ENCODE data around the gene CXCL14.

The CXCL14 gene

DNA sequence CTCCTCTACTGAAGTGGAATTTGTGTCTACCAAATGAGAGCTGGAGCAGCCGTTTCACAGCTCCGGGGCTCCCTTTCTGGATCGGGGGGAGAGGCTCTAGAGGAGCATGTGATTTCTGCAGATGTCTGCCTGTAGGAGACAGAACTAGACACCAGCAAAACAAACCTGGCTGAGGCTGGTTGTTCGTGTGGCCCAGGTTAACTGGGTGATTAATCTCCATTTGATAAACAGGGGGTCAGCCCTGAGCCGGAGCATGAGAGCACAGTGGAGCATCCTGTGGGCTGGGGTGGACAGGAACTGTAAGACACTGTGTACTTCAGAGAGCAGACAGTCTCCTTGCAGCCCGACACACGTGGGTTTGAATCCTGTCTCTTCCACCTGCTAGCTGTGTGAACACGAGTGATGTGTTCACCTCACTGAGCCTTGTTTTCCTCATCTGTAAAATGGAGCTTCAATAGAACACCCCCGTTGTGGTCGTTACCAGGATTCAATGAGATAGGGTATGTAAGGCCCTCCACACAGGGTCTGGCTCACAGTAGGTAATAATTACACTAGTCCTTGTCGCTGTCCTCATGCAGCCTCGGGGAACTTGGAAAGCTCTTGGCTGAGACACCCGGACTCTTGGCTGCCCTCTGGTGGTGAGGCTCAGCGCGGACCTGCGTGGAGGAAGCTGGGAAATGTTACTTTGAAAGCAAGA is 12.9 kb downstream of the CXCL14 start:
- no peak overlapping the region for H3K27ac ChIP-seq
- TF ChIP-seq, protein P1, sequence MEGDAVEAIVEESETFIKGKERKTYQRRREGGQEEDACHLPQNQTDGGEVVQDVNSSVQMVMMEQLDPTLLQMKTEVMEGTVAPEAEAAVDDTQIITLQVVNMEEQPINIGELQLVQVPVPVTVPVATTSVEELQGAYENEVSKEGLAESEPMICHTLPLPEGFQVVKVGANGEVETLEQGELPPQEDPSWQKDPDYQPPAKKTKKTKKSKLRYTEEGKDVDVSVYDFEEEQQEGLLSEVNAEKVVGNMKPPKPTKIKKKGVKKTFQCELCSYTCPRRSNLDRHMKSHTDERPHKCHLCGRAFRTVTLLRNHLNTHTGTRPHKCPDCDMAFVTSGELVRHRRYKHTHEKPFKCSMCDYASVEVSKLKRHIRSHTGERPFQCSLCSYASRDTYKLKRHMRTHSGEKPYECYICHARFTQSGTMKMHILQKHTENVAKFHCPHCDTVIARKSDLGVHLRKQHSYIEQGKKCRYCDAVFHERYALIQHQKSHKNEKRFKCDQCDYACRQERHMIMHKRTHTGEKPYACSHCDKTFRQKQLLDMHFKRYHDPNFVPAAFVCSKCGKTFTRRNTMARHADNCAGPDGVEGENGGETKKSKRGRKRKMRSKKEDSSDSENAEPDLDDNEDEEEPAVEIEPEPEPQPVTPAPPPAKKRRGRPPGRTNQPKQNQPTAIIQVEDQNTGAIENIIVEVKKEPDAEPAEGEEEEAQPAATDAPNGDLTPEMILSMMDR (IDR thresholded peaks at IDR 0.05) = peak; percentile 67
- no peak for DNase-seq (ENCODE audit: low spot score)

DNA sequence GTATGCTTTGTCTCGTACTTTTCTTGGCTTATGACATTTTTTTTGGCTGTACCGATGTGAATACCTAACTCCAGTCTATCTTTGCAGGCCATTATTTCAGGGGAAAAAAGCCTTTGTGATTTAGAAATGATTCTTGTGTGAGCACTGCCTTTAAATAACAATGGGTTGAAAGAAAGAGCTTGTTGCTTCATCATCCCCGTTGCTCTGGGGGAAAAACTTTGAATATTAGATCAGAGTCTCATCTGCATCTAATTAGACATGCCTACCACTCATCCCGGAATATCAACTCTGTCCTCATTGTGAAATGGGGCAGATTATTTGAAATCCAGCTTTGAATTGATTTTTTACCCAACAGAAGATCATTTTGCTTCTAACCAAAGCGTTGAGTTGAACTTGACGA is 13.5 kb downstream of the CXCL14 start:
- TF ChIP-seq, protein P1 (IDR thresholded peaks at IDR 0.05) = no peak
- H3K4me3 ChIP-seq = no peak overlapping the region
- DNase-seq (ENCODE audit: low spot score) = no peak
- H3K27ac ChIP-seq = no peak overlapping the region

More for the DNA sequence above, 12.9 kb downstream of the CXCL14 start:
- H3K4me3 ChIP-seq = no peak overlapping the region

DNA sequence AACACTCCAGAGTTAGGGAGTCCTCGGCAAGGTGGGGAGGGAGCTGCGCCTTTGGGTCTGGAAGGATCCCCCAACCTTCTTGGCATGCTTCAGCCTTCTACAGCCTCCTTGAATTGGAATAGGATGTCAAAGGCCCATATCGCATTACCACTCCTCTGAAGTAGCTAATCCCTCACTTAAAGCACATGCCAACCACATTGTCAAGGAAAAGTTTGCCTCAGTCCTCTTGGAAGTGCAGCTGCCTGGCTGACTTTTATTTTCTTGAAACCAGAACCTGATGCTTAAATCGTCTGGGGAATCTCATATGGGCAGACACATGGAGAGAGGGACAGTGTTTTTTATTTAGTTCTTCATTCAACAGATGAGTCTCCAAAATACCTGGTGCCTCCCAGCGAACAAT is 14.5 kb downstream of the CXCL14 start:
- no peak for DNase-seq (ENCODE audit: low spot score)
- no peak overlapping the region for H3K4me3 ChIP-seq
- TF ChIP-seq, protein P1 (IDR thresholded peaks at IDR 0.05) = no peak
- H3K27ac ChIP-seq = no peak overlapping the region

DNA sequence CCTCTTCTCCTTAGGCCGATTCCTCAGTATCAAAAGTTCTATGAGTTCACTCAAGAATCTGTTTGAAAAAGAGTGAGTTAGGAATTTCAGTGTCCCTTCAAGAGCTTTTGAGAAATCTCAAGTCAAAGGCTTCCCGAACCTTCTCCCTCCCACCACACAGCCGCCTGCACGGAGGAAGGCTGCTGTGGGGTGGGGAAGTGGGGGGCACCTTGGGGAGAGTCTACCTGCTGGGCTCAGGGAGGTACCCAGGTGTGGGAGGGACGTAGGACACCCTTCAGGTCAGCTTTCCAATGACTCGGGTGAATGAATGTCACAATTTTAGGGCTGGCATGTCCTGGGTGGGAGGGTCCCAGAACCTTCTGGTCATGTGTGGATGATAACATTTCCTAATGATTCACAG is 17.5 kb downstream of the CXCL14 start:
- Histone ChIP-seq H3K4me3 (no peak overlapping the region), H3K27ac (no peak overlapping the region)
- DNase-seq (ENCODE audit: low spot score) = no peak
- TF ChIP-seq, protein P1 (IDR thresholded peaks at IDR 0.05) = no peak

DNA sequence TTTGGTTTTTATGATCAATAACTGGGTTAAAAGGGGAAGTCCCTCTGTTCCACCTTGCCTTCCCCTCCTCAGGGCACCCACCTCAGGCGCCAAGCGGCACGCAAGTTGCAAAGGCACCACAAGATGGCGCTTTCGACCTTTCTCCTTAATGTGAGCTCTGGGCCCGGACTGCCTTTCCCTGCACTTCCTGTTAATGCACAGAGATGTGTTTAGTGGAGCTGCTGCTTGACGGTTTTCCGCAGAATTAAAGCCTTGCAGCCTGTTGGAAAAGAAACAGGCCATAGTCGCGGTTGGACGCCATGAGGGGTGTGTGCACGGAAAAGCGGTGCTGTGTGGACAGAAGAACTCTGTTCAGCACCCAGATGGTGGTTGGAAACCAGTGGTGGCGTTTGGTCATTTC is 17.9 kb downstream of the CXCL14 start:
- Histone ChIP-seq H3K27ac (no peak overlapping the region), H3K4me3 (no peak overlapping the region)
- no peak for DNase-seq (ENCODE audit: low spot score)
- TF ChIP-seq, protein P1 (IDR thresholded peaks at IDR 0.05) = peak; percentile 54

DNA sequence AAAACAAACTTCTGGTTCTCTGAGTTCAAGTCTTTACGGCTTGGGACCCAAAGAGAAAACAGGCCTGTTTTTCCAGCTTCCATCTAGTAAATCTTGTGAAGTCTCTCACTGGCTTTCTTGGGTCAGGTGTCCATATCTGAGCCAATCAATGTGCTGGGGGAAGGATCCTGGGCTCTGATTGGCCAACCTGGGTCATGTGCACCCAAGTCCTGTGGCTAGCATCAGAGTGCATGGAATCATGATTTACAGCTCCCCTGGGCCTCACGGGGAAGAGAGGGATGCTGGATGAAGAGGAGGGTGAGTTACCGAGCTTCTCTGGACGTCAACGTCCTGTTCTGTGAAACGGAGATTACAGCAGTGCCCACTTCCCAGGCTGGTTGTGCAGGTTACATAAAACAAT is 19.4 kb downstream of the CXCL14 start:
- Histone ChIP-seq H3K27ac (no peak overlapping the region), H3K4me3 (no peak overlapping the region)
- TF ChIP-seq, protein P1 (IDR thresholded peaks at IDR 0.05) = no peak
- DNase-seq (ENCODE audit: low spot score) = no peak

DNA sequence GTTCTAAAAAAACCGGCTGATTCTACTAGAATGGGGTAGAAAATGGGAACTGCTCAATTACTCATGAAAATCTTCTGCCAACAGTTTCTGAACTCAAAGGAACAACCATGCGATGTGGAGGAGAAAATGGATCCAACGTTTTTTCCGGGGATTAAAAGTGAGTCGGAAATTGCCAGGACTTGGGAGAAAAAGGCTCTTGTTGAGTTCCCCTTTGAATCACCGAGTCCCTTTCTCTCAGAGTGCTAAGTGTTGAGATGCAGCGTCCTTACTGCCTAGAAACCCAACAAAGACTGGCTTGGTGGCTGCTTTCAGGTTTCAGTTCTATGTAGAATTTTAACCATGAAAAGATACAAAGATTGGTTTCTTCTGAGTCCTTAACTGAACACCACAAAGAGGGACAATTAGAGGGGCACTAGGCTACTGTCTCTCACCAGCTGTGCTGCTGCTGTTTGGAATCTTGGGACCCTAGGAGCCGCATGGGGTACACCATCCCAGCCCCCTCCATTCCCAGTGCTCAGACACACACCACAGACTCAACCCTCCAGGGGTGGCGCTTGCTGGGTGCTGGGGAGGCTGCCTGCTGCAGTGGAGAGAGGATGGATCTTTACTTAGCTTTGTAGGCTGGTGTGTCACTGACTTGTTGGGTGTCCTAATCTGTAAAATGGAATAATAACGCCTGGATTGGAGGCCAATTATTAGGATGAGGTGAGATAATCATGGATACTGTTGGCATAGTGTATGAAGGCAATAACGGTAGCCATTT is 21.5 kb downstream of the CXCL14 start:
- Histone ChIP-seq H3K4me3 (no peak overlapping the region), H3K27ac (no peak overlapping the region)
- TF ChIP-seq, protein P1 (IDR thresholded peaks at IDR 0.05) = no peak
- no peak for DNase-seq (ENCODE audit: low spot score)
